WTC11 (cell line): Measurements from ENCODE around the gene SKAP1. TPM values are rescaled to one million over a fixed set of nuclear protein-coding genes. Genes with fewer than 3 reads are reported as not detected.

ENCODE experiments used
- ATAC-seq: fragments of 200-7000 bp; cut with Tn5 transposase; 2 replicates; pipeline ENCODE4 v1.10.0; 2021; ENCODE audit warnings: mild to moderate bottlenecking, moderate library complexity
- CTCF ChIA-PET: fragments of 300-600 bp; sonication (Branson Sonifier 250); formaldehyde crosslinking; loops from one replicate; lab custom pipeline; 2021; ENCODE audit warnings: antibody characterized with exemption; lab: Charles Lee
- POLR2A ChIA-PET: fragments of 350-600 bp; sonication (Branson Sonifier 250); formaldehyde crosslinking; loops from one replicate; lab custom pipeline; 2021; ENCODE audit warnings: antibody characterized with exemption; lab: Charles Lee
- DNase-seq: peaks from one replicate; pipeline ENCODE4 v3.0.0; 2021; ENCODE audit warnings: low spot score
- H3K27ac Mint-ChIP-seq: 2 replicates; pipeline ENCODE4 v1.8.0; 2021; ENCODE audit warnings: mixed read lengths
- H3K27me3 Mint-ChIP-seq: 2 replicates; pipeline ENCODE4 v1.8.0; 2021; ENCODE audit warnings: low read depth, mild to moderate bottlenecking, moderate library complexity, mixed read lengths
- H3K36me3 Mint-ChIP-seq: 2 replicates; pipeline ENCODE4 v1.8.0; 2021; ENCODE audit warnings: mixed read lengths
- H3K4me1 Mint-ChIP-seq: 2 replicates; pipeline ENCODE4 v1.8.0; 2022; ENCODE audit warnings: mixed read lengths
- H3K4me3 Mint-ChIP-seq: 2 replicates; pipeline ENCODE4 v1.8.0; 2021; ENCODE audit warnings: mild to moderate bottlenecking, moderate library complexity, mixed read lengths
- H3K9me3 Mint-ChIP-seq: 2 replicates; pipeline ENCODE4 v1.8.0; 2021; ENCODE audit warnings: mixed read lengths
- AR ChIP-seq: fragments of 250-450 bp; sonication (Bioruptor Pico); IDR thresholded peaks from 2 replicates; pipeline ENCODE4 v1.9.0; 2021; ENCODE audit warnings: mild to moderate bottlenecking
- ARID4B ChIP-seq: sonication (generic); formaldehyde crosslinking; IDR thresholded peaks from 2 replicates; pipeline ENCODE4 v1.8.0; 2023; ENCODE audit warnings: missing genetic modification reagents, mild to moderate bottlenecking, borderline replicate concordance
- ATF1 ChIP-seq: sonication (generic); formaldehyde crosslinking; IDR thresholded peaks from 2 replicates; pipeline ENCODE4 v1.8.1; 2023; ENCODE audit warnings: mild to moderate bottlenecking, moderate library complexity, missing genetic modification reagents
- CBFB ChIP-seq: sonication (generic); formaldehyde crosslinking; IDR thresholded peaks from 2 replicates; pipeline ENCODE4 v1.8.1; 2022; ENCODE audit warnings: mild to moderate bottlenecking, low read depth, missing genetic modification reagents
- CTCF ChIP-seq: fragments of 200-600 bp; IDR thresholded peaks from 2 replicates; pipeline ENCODE4 v1.8.0; 2022; ENCODE audit warnings: antibody characterized with exemption
- E2F4 ChIP-seq: sonication (generic); formaldehyde crosslinking; IDR thresholded peaks from 2 replicates; pipeline ENCODE4 v1.8.1; 2022; ENCODE audit warnings: low read depth, mild to moderate bottlenecking, moderate library complexity, missing genetic modification reagents, borderline replicate concordance
- EMX1 ChIP-seq: fragments of 250-450 bp; sonication (Bioruptor Pico); IDR thresholded peaks from 2 replicates; pipeline ENCODE4 v1.8.0; 2021; ENCODE audit warnings: mild to moderate bottlenecking
- ERG ChIP-seq: fragments of 250-450 bp; sonication (Bioruptor Pico); IDR thresholded peaks from 2 replicates; pipeline ENCODE4 v1.8.0; 2021; ENCODE audit warnings: mild to moderate bottlenecking
- HMGXB4 ChIP-seq: sonication (generic); formaldehyde crosslinking; IDR thresholded peaks from 2 replicates; pipeline ENCODE4 v1.8.1; 2023; ENCODE audit warnings: mild to moderate bottlenecking, moderate library complexity, missing genetic modification reagents
- JUN ChIP-seq: sonication (generic); formaldehyde crosslinking; IDR thresholded peaks from 2 replicates; pipeline ENCODE4 v1.8.0; 2023; ENCODE audit warnings: mild to moderate bottlenecking, missing genetic modification reagents
- MLX ChIP-seq: sonication (generic); formaldehyde crosslinking; IDR thresholded peaks from 2 replicates; pipeline ENCODE4 v1.8.1; 2023; ENCODE audit warnings: mild to moderate bottlenecking, missing genetic modification reagents, moderate library complexity
- MXD4 ChIP-seq: fragments of 250-450 bp; sonication (Bioruptor Pico); IDR thresholded peaks from 2 replicates; pipeline ENCODE4 v1.8.0; 2021; ENCODE audit warnings: mild to moderate bottlenecking, moderate library complexity, borderline replicate concordance
- NFATC4 ChIP-seq: fragments of 250-450 bp; sonication (Bioruptor Pico); IDR thresholded peaks from 2 replicates; pipeline ENCODE4 v1.9.0; 2021; ENCODE audit warnings: mild to moderate bottlenecking
- RELA ChIP-seq: sonication (generic); formaldehyde crosslinking; IDR thresholded peaks from 2 replicates; pipeline ENCODE4 v1.8.1; 2022; ENCODE audit warnings: missing genetic modification reagents, mild to moderate bottlenecking, borderline replicate concordance
- TEAD4 ChIP-seq: sonication (generic); formaldehyde crosslinking; IDR thresholded peaks from 2 replicates; pipeline ENCODE4 v1.8.0; 2022; ENCODE audit warnings: mild to moderate bottlenecking, missing genetic modification reagents
- ZNF416 ChIP-seq: fragments of 250-450 bp; sonication (Bioruptor Pico); IDR thresholded peaks from 2 replicates; pipeline ENCODE4 v1.9.0; 2021; ENCODE audit warnings: mild to moderate bottlenecking, inconsistent platforms
- ZNF532 ChIP-seq: fragments of 250-450 bp; sonication (Bioruptor Pico); IDR thresholded peaks from 2 replicates; pipeline ENCODE4 v1.9.0; 2021; ENCODE audit warnings: mild to moderate bottlenecking, borderline replicate concordance
- total RNA-seq: library from RNA; stranded (reverse); gene quantifications from 3 replicates; pipeline ENCODE4 v1.2.3, GENCODE V29; 2021

SKAP1 gene
- total RNA-seq, 1 experiment from 2014 or later: not detected

GRCh38 chr17:48244814-48245213, 185.2 kb downstream of the SKAP1 start (continued):
- TF ChIP-seq ZNF532 (no peak), MLX (no peak), TEAD4 (CRISPR knock-in tag) (no peak)

GRCh38 chr17:48244121-48244711, 185.8 kb downstream of the SKAP1 start:
- Mint-ChIP-seq H3K27me3 (no peaks in the 10 kb centered on the region), H3K36me3 (no peaks in the 10 kb centered on the region), H3K9me3 (no peaks in the 10 kb centered on the region), H3K27ac (no peak overlapping the region), H3K4me3 (no peak overlapping the region), H3K4me1 (peaks cover 31% of the 10 kb centered on the region)
- POLR2A ChIA-PET: no interaction called here
- ATAC-seq: no peak
- CTCF ChIA-PET: interaction anchor here (1.0 to 10.1 kb wide), 6 partner anchors 12 to 92 kb away, joined by 3 to 83 read pairs (median 4); no protein-coding TSS in a partner anchor
- no peak for DNase-seq
- TF ChIP-seq ARID4B (CRISPR knock-in tag) (no peak), E2F4 (CRISPR knock-in tag) (no peak), AR (CRISPR knock-in tag) (no peak), ATF1 (CRISPR knock-in tag) (no peak), ZNF416 (no peak), RELA (CRISPR knock-in tag) (no peak), CTCF (no peak), JUN (CRISPR knock-in tag) (no peak), HMGXB4 (no peak), MXD4 (CRISPR knock-in tag) (no peak), EMX1 (CRISPR knock-in tag) (no peak), CBFB (CRISPR knock-in tag) (no peak), NFATC4 (CRISPR knock-in tag) (no peak), ERG (CRISPR knock-in tag) (no peak)
